Measurements from ENCODE around the gene SLC6A5.

GRCh38 chr11:20668131-20668809, 68.9 kb downstream of the SLC6A5 start:
- no peak for TF ChIP-seq POLR2AphosphoS5 (IDR thresholded peaks at IDR 0.05; ENCODE audit: borderline replicate concordance, low read depth, low read length)
- TF ChIP-seq EZH2 (IDR thresholded peaks at IDR 0.05) = no peak
- no peak for TF ChIP-seq FOXP2 (optimal IDR thresholded peaks at IDR 0.05; ENCODE audit: control extremely low read depth, extremely low read length, insufficient read depth)

All from SK-N-MC (cell line).